Measurements from ENCODE around the gene CCDC157. TPM values are rescaled to one million over a fixed set of nuclear protein-coding genes. Genes with fewer than 3 reads are reported as not detected.
"Not testable (repeated sequence)": the region's sequence is repeated elsewhere in the genome, so short reads cannot be mapped to it uniquely, and the experiment has no call there.

The CCDC157 gene
- total RNA-seq, 2 donors from 2014 or later, result 3.1 to 10.5 TPM

GRCh38 chr22:30399718-30400117 is 42.9 kb downstream of the CCDC157 start:
- H3K4me3 ChIP-seq, result no peak overlapping the region
- no peak for DNase-seq
- peaks cover 23% of the 10 kb centered on the region for H3K4me1 ChIP-seq
- no peak for ATAC-seq
- no peaks in the 10 kb centered on the region for H3K9me3 ChIP-seq
- H3K27ac ChIP-seq, result no peak overlapping the region
- WGBS, 2 donors, result 72 to 87% methylated on average over 5 of the region's 5 CpGs
- TF ChIP-seq CTCF (IDR thresholded peaks at IDR 0.05) (no peak), POLR2A (IDR thresholded peaks at IDR 0.05) (no peak)
- H3K27me3 ChIP-seq, result no peaks in the 10 kb centered on the region
- H3K36me3 ChIP-seq (replicated peaks in 1 of 2; ENCODE audit: insufficient read depth in 1 of 2, low read depth in 2 of 2), result no peaks in the 10 kb centered on the region
- intact Hi-C loops (cut with DNase I), result no loop called here

GRCh38 chr22:30400159-30400558 is 43.4 kb downstream of the CCDC157 start:
- 86 to 88% methylated on average over 1 of the region's 1 CpG for WGBS, 2 donors
- Histone ChIP-seq H3K4me1 (peaks cover 23% of the 10 kb centered on the region), H3K9me3 (no peaks in the 10 kb centered on the region), H3K27ac (no peak overlapping the region), H3K4me3 (no peak overlapping the region), H3K27me3 (no peaks in the 10 kb centered on the region), H3K36me3 (replicated peaks in 1 of 2; ENCODE audit: insufficient read depth in 1 of 2, low read depth in 2 of 2) (no peaks in the 10 kb centered on the region)
- TF ChIP-seq POLR2A (IDR thresholded peaks at IDR 0.05) (no peak), CTCF (IDR thresholded peaks at IDR 0.05) (no peak)
- intact Hi-C loops (cut with DNase I), result no loop called here
- ATAC-seq, result no peak
- DNase-seq, result no peak

- H3K27me3 ChIP-seq; ATAC-seq; DNase-seq; H3K36me3 ChIP-seq (replicated peaks in 1 of 2; ENCODE audit: insufficient read depth in 1 of 2, low read depth in 2 of 2); H3K27ac ChIP-seq; H3K4me3 ChIP-seq; H3K9me3 ChIP-seq; intact Hi-C loops (cut with DNase I): not testable (repeated sequence)
- H3K4me1 ChIP-seq, result peaks cover 23% of the 10 kb centered on the region
- WGBS, 2 donors, result 97 to 98% methylated on average over 3 of the region's 3 CpGs
These were observed 44.2 kb downstream of the CCDC157 start for GRCh38 chr22:30401024-30401423.

DNA sequence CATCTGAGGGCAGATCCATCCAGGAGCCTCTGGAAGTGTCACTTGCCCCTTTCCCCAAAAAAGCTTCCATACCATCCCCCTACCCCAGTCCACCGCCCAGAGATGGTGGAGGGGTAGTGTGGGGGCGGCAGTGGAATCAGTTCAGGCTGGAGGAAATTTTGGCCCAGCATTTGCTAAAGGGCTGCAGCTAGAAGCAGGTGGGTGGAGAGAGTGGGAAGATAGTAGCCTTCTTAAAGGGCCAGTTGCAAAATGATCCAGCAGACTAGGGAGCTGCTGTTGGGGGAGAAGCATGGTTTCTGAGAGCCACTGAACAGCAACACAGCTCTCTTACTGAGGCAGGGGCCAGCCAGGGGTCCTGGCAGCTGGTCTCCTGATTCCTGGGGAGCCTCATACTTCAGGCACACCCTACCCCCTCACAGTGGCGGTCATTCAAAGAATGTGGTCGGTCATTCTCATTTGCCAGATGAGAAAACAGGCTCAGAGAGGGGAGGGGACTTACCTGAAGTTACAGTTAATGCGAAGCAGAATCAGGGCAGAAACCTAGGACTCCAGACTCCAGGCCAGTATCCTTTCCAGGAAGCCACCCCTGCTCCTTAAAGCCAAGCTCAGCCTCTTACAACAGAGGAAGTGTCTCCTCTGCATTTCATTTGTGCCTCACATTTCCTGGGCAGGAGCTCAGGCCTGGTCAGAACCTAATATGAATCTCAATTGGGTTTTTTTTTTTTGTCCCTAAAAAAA is 45.4 kb downstream of the CCDC157 start:
- Histone ChIP-seq H3K27ac (no peak overlapping the region), H3K4me3 (no peak overlapping the region), H3K9me3 (no peaks in the 10 kb centered on the region), H3K4me1 (peaks cover 13% of the 10 kb centered on the region), H3K36me3 (replicated peaks in 1 of 2; ENCODE audit: insufficient read depth in 1 of 2, low read depth in 2 of 2) (no peaks in the 10 kb centered on the region), H3K27me3 (no peaks in the 10 kb centered on the region)
- 66 to 73% methylated on average over 4 to 5 of the region's 5 CpGs for WGBS, 2 donors
- intact Hi-C loops (cut with DNase I), result no loop called here
- TF ChIP-seq CTCF (IDR thresholded peaks at IDR 0.05) (no peak), POLR2A (IDR thresholded peaks at IDR 0.05) (no peak)
- DNase-seq, result no peak
- ATAC-seq, result no peak

DNA sequence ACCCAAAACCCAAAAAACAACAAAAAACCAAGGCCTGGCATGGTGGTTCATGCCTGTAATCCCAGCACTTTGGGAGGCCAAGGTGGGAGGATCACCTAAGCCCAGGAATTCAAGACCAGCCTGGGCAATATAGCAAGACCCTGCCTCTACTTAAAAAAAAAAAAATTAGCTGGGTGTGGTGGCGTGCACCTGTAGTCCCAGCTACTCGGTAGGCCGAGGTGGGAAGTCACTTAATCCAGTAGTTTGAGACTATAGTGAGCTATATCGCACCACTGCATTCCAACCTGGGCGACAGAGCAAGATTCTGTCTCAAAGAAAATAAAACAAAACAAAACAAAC is 45.9 kb downstream of the CCDC157 start:
- ATAC-seq, result not testable (repeated sequence)

GRCh38 chr22:30404307-30404706 is 47.5 kb downstream of the CCDC157 start:
- WGBS, 2 donors, result 86 to 90% methylated on average over 6 of the region's 6 CpGs
- Histone ChIP-seq H3K4me3 (no peak overlapping the region), H3K36me3 (replicated peaks in 1 of 2; ENCODE audit: insufficient read depth in 1 of 2, low read depth in 2 of 2) (no peaks in the 10 kb centered on the region), H3K9me3 (no peaks in the 10 kb centered on the region), H3K4me1 (no peaks in the 10 kb centered on the region), H3K27ac (no peak overlapping the region), H3K27me3 (no peaks in the 10 kb centered on the region)
- DNase-seq (no peak), ATAC-seq (no peak)
- intact Hi-C loops (cut with DNase I), result no loop called here
- TF ChIP-seq POLR2A (IDR thresholded peaks at IDR 0.05) (no peak), CTCF (IDR thresholded peaks at IDR 0.05) (no peak)

More for the DNA sequence above, 45.9 kb downstream of the CCDC157 start:
- DNase-seq; H3K4me3 ChIP-seq; H3K27ac ChIP-seq; intact Hi-C loops (cut with DNase I); H3K9me3 ChIP-seq; H3K4me1 ChIP-seq; H3K36me3 ChIP-seq (replicated peaks in 1 of 2; ENCODE audit: insufficient read depth in 1 of 2, low read depth in 2 of 2); H3K27me3 ChIP-seq: not testable (repeated sequence)
- 94 to 97% methylated on average over 5 of the region's 5 CpGs for WGBS, 2 donors
